Esophagus muscularis mucosa (tissue), 4 donors: ENCODE measurements around the gene CSTF3.

ENCODE experiments used
- EP300 ChIP-seq: sonication (generic); formaldehyde crosslinking; IDR thresholded peaks from one replicate; pipeline ENCODE4 v1.6.1; 2017; ENCODE audit warnings: antibody characterized with exemption
- POLR2A ChIP-seq: fragments of 450-650 bp; IDR thresholded peaks from one replicate; pipeline ENCODE4 v1.6.1; 2017; ENCODE audit warnings: antibody characterized with exemption, moderate library complexity, mild to moderate bottlenecking, low read depth
- POLR2AphosphoS5 ChIP-seq, 2 donors: sonication (generic); formaldehyde crosslinking; IDR thresholded peaks; one replicate each; pipeline ENCODE4 v1.6.1; 2017; ENCODE audit warnings: antibody characterized with exemption in 2 of 2
- TF ChIP-seq, protein P1 (sequence below), 3 experiments: fragments of 200-600 bp in 2 of 3; fragments of 450-650 bp in 1 of 3; sonication (generic) in 2 of 3; IDR thresholded peaks; one replicate each; pipeline ENCODE4 v1.5.1; 2017 to 2019; ENCODE audit warnings: antibody characterized with exemption in 3 of 3, mild to moderate bottlenecking in 2 of 3, moderate library complexity in 1 of 3

DNA sequence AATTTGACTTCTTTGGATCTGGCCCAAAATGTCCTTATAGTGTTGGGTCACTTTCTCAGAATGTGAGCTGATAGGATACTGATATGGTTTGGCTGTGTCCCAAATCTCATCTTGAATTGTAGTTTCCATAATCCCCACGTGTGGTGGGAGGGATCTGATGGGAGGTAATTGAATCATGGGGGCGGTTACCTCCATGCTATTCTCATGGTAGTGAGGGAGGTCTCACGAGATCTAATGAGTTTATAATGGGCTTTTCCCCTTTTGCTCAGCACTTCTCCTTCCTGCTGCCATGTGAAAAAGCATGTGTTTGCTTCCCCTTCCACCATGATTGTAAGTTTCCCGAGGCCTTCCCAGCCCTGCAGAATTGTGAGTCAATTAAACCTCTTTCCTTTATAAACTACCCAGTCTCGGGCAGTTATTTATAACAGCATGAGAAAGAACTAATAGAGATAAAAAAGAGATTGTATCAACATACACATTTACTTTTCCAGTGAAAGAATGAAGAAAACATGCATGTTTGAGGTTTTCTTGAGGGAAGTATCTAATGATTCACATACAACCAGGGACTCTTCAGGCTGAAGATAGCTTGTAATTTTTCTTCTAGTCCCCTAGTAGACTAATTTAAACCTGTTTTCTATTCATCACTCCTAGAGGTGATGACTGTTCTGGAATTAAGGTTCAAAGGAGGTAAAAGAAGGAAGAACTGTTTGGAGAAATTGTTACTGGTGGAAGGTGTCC lies 17.3 kb upstream of the CSTF3 start:
- TF ChIP-seq POLR2A: no peak
- TF ChIP-seq EP300: no peak
- TF ChIP-seq, protein P1, sequence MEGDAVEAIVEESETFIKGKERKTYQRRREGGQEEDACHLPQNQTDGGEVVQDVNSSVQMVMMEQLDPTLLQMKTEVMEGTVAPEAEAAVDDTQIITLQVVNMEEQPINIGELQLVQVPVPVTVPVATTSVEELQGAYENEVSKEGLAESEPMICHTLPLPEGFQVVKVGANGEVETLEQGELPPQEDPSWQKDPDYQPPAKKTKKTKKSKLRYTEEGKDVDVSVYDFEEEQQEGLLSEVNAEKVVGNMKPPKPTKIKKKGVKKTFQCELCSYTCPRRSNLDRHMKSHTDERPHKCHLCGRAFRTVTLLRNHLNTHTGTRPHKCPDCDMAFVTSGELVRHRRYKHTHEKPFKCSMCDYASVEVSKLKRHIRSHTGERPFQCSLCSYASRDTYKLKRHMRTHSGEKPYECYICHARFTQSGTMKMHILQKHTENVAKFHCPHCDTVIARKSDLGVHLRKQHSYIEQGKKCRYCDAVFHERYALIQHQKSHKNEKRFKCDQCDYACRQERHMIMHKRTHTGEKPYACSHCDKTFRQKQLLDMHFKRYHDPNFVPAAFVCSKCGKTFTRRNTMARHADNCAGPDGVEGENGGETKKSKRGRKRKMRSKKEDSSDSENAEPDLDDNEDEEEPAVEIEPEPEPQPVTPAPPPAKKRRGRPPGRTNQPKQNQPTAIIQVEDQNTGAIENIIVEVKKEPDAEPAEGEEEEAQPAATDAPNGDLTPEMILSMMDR (IDR thresholded peaks at IDR 0.05): no peak
- no peak for TF ChIP-seq POLR2AphosphoS5 (IDR thresholded peaks at IDR 0.05)
